Endothelial cell of umbilical vein (primary cell): ENCODE measurements around the gene SOHLH2. TPM values are rescaled to one million over a fixed set of nuclear protein-coding genes. Genes with fewer than 3 reads are reported as not detected.

Experiments
- BruUV-seq: library from RNA; stranded (reverse); fragments of 400-500 nt; replicated peaks from 2 replicates; lab custom pipeline; 2021; lab: Mats Ljungman, UMichigan
- CTCF ChIA-PET: fragments of 300-600, 350-600 bp; sonication (Branson Sonifier 250); formaldehyde crosslinking; loops from one replicate; lab custom pipeline; 2021; ENCODE audit warnings: antibody characterized with exemption, inconsistent platforms; lab: Charles Lee
- POLR2A ChIA-PET: fragments of 300-600, 350-600 bp; sonication (Branson Sonifier 250); formaldehyde crosslinking; loops from one replicate; lab custom pipeline; 2021; ENCODE audit warnings: antibody characterized with exemption, inconsistent platforms; lab: Charles Lee
- DNase-seq: peaks from one replicate; pipeline ENCODE4 v3.0.0-alpha.2; 2011; ENCODE audit warnings: low read depth, low spot score
- FAIRE-seq: peaks from 2 replicates; lab custom pipeline; 2011; peaks lifted over from hg19 to GRCh38; lab: Jason Lieb, UNC
- H2AFZ ChIP-seq: 2 replicates; pipeline ENCODE4 v1.6.0; 2012; ENCODE audit warnings: low read depth, low read length, control low read depth, inconsistent platforms
- H3K27ac ChIP-seq: 2 replicates; pipeline ENCODE4 v1.5.1; 2011; ENCODE audit warnings: low read depth, mild to moderate bottlenecking, control low read depth, low read length, moderate library complexity; ENCODE audit not compliant: insufficient read depth
- H3K27me3 ChIP-seq, 2 experiments: 2 replicates each; pipeline versions ENCODE4 v1.6.0 to v1.6.1; 2011; ENCODE audit warnings: low read length in 2 of 2, mixed read lengths in 1 of 2; ENCODE audit not compliant: control insufficient read depth in 2 of 2, insufficient read depth in 2 of 2
- H3K36me3 ChIP-seq, 2 experiments: 2 replicates in 1 of 2; 3 replicates in 1 of 2; pipeline ENCODE4 v1.5.1; 2011; ENCODE audit warnings: low read length in 2 of 2, mild to moderate bottlenecking in 1 of 2, moderate library complexity in 1 of 2; ENCODE audit not compliant: control insufficient read depth in 2 of 2, insufficient read depth in 2 of 2; ENCODE audit errors: extremely low read depth in 1 of 2
- H3K4me1 ChIP-seq: 3 replicates; pipeline ENCODE4 v1.5.1; 2011; ENCODE audit warnings: mild to moderate bottlenecking, low read length; ENCODE audit not compliant: control insufficient read depth, insufficient read depth; ENCODE audit errors: extremely low read depth
- H3K4me2 ChIP-seq: 2 replicates; pipeline ENCODE4 v1.6.1; 2011; ENCODE audit warnings: low read length, control low read depth, mixed read lengths; ENCODE audit not compliant: insufficient read depth
- H3K4me3 ChIP-seq, 3 experiments: fragments of 200-600 bp in 1 of 3; sonication (generic), shearing (Covaris generic) in 1 of 3; replicated peaks in 1 of 3; 2 replicates each; pipeline ENCODE4 v1.5.1; 2011 to 2016; ENCODE audit warnings: control low read depth in 3 of 3, low read length in 3 of 3, mild to moderate bottlenecking in 2 of 3, inconsistent platforms in 1 of 3, low read depth in 1 of 3, moderate library complexity in 1 of 3; ENCODE audit not compliant: insufficient read depth in 1 of 3
- H3K79me2 ChIP-seq: 2 replicates; pipeline ENCODE4 v1.6.0; 2012; ENCODE audit warnings: low read length, inconsistent platforms; ENCODE audit not compliant: control insufficient read depth, insufficient read depth
- H3K9ac ChIP-seq: replicated peaks from 2 replicates; pipeline ENCODE3; 2011; ENCODE audit warnings: low read length, control low read depth; ENCODE audit not compliant: insufficient read depth; ENCODE audit errors: extremely low read depth
- H3K9me1 ChIP-seq: replicated peaks from 3 replicates; pipeline ENCODE4 v1.6.0; 2011; ENCODE audit warnings: mild to moderate bottlenecking, low read length; ENCODE audit not compliant: control insufficient read depth, insufficient read depth; ENCODE audit errors: extremely low read depth
- H3K9me3 ChIP-seq: replicated peaks from 2 replicates; pipeline ENCODE4 v1.5.1; 2012; ENCODE audit warnings: low read length, inconsistent platforms; ENCODE audit not compliant: control insufficient read depth, insufficient read depth
- H4K20me1 ChIP-seq: replicated peaks from 2 replicates; pipeline ENCODE3; 2011; ENCODE audit warnings: mild to moderate bottlenecking, low read length; ENCODE audit not compliant: control insufficient read depth, insufficient read depth; ENCODE audit errors: extremely low read depth
- CTCF ChIP-seq, 2 donors: IDR thresholded peaks; 1 replicate in 1 of 2; 2 replicates in 1 of 2; pipeline ENCODE4 v1.5.1; 2011; ENCODE audit warnings: low read length in 2 of 2, mild to moderate bottlenecking in 2 of 2, moderate library complexity in 2 of 2, control low read depth in 1 of 2, inconsistent platforms in 1 of 2, low read depth in 1 of 2; ENCODE audit not compliant: insufficient read depth in 1 of 2; ENCODE audit errors: extremely low read depth in 1 of 2
- EZH2 ChIP-seq: IDR thresholded peaks from 2 replicates; pipeline ENCODE4 v1.6.1; 2012; ENCODE audit warnings: borderline replicate concordance, low read depth, mild to moderate bottlenecking, moderate library complexity, low read length, inconsistent platforms; ENCODE audit not compliant: severe bottlenecking
- FOS ChIP-seq: IDR thresholded peaks from 2 replicates; pipeline ENCODE4 v1.6.1; 2011; ENCODE audit warnings: mild to moderate bottlenecking, low read length, moderate library complexity, borderline replicate concordance; ENCODE audit not compliant: insufficient read depth
- GATA2 ChIP-seq: IDR thresholded peaks from 2 replicates; pipeline ENCODE4 v1.7.0; 2011; ENCODE audit warnings: low read depth, mild to moderate bottlenecking, moderate library complexity, mixed read lengths, low read length; ENCODE audit not compliant: insufficient read length, insufficient read depth
- JUN ChIP-seq: IDR thresholded peaks from 2 replicates; pipeline ENCODE4 v1.6.1; 2011; ENCODE audit warnings: borderline replicate concordance, low read depth; ENCODE audit not compliant: insufficient read length, insufficient read depth
- MAX ChIP-seq: IDR thresholded peaks from 2 replicates; pipeline ENCODE4 v1.6.1; 2011; ENCODE audit not compliant: insufficient read depth, insufficient read length
- MYC ChIP-seq: IDR thresholded peaks from one replicate; pipeline ENCODE4 v1.6.1; 2011; ENCODE audit warnings: mild to moderate bottlenecking, low read depth, low read length
- POLR2A ChIP-seq: IDR thresholded peaks from 2 replicates; pipeline ENCODE4 v1.6.1; 2012; ENCODE audit warnings: low read depth, mild to moderate bottlenecking, control low read depth, low read length
- POLR2AphosphoS5 ChIP-seq: IDR thresholded peaks from 2 replicates; pipeline ENCODE4 v1.6.1; 2012; ENCODE audit warnings: low read depth, mild to moderate bottlenecking, control low read depth, low read length, moderate library complexity; ENCODE audit not compliant: insufficient read depth
- dilution Hi-C: fragments of 300-500 bp; cut with MboI; formaldehyde crosslinking; loops from one replicate; pipeline ENCODE4 v1.15.0; 2019; ENCODE audit warnings: low sequenced_read_pairs; ENCODE audit not compliant: extremely low pct_ligation_motif_present
- intact Hi-C: fragments of 100-400 bp; cut with micrococcal nuclease; formaldehyde crosslinking; loops from one replicate; pipeline ENCODE4 v1.10.0; 2022
- polyA plus RNA-seq, 4 experiments: library from polyadenylated mRNA; depleted of rRNA in 3 of 4; stranded (reverse) in 3 of 4; unstranded in 1 of 4; fragments of >200 nt; gene quantifications; 2 replicates each; pipeline versions ENCODE4 v1.2.1 to v1.2.3, GENCODE V29; 2011 to 2012; ENCODE audit warnings: missing spikeins in 1 of 4
- total RNA-seq: library from RNA; stranded (reverse); gene quantifications from 2 replicates; pipeline ENCODE4 v1.2.3, GENCODE V29; 2021

SOHLH2 gene
- total and polyA plus RNA-seq, 2 donors (not counting 3 experiments of a cell fraction or from before 2014, with no cell fraction given), result 0.11 to 0.55 TPM

- ChIA-PET POLR2A (no interaction called here), CTCF (no interaction called here)
- Histone ChIP-seq H3K27me3 (peaks cover 0 to 2% of the 10 kb centered on the region in 2 experiments), H3K4me1 (no peaks in the 10 kb centered on the region), H3K79me2 (no peaks in the 10 kb centered on the region), H3K9me3 (no peaks in the 10 kb centered on the region), H2AFZ (no peak overlapping the region), H4K20me1 (no peaks in the 10 kb centered on the region), H3K4me3 (no peak overlapping the region), H3K9ac (no peak overlapping the region), H3K36me3 (no peaks in the 10 kb centered on the region), H3K4me2 (no peak overlapping the region), H3K27ac (no peak overlapping the region), H3K9me1 (no peaks in the 10 kb centered on the region)
- no peak for DNase-seq
- dilution Hi-C loops, result no loop called here
- intact Hi-C loops, result no loop called here
- FAIRE-seq, result no peak
- no TSS peak for BruUV-seq
- TF ChIP-seq MYC, result no peak
- TF ChIP-seq POLR2A, result no peak
- TF ChIP-seq GATA2, result no peak
- TF ChIP-seq EZH2, result no peak
- no peak for TF ChIP-seq CTCF (IDR thresholded peaks at IDR 0.05; ENCODE audit: extremely low read depth in 1 of 2, insufficient read depth in 1 of 2, low read depth in 1 of 2, low read length in 2 of 2)
- no peak for TF ChIP-seq POLR2AphosphoS5
- TF ChIP-seq MAX, result no peak
- no peak for TF ChIP-seq JUN
- no peak for TF ChIP-seq FOS
Measured at GRCh38 chr13:36193151-36193855, 21.1 kb downstream of the SOHLH2 start.
